ENCODE results near the gene CSTPP1. TPM values are rescaled to one million over a fixed set of nuclear protein-coding genes. Genes with fewer than 3 reads are reported as not detected.

Gene CSTPP1
- total RNA-seq, 2 donors from 2014 or later, result 35.8 to 63.6 TPM

DNA sequence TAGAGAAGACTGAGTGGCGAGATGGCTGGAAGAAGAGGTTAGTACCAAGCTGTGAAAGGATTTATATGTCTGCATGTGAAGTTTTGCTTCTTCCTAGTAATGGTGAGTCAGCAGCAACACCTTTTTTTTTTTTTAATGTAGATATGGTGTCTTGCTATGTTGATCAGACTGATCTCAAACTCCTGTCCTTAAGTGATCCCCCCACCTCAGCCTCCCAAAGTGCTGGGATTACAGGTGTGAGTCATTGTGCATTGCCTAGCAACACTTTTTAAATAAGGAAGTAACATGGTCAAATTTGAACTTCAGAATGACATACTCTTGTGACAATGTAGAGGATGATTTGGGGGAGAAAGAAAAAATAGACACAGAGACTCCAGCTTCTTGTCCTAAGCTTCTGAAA is 6.5 kb upstream of the CSTPP1 start:
- intact Hi-C loops (cut with DNase I), result no loop called here
- DNase-seq, result no peak
- no peaks in the 10 kb centered on the region for H3K4me1 ChIP-seq
- peak overlapping the region; percentile 24 for H3K27ac ChIP-seq
- H3K4me3 ChIP-seq, result no peak overlapping the region
- H3K9me3 ChIP-seq, result no peaks in the 10 kb centered on the region
- H3K9ac ChIP-seq (ENCODE audit: low read depth in 2 of 2, low read length in 2 of 2), result no peak overlapping the region
- TF ChIP-seq, protein P1, sequence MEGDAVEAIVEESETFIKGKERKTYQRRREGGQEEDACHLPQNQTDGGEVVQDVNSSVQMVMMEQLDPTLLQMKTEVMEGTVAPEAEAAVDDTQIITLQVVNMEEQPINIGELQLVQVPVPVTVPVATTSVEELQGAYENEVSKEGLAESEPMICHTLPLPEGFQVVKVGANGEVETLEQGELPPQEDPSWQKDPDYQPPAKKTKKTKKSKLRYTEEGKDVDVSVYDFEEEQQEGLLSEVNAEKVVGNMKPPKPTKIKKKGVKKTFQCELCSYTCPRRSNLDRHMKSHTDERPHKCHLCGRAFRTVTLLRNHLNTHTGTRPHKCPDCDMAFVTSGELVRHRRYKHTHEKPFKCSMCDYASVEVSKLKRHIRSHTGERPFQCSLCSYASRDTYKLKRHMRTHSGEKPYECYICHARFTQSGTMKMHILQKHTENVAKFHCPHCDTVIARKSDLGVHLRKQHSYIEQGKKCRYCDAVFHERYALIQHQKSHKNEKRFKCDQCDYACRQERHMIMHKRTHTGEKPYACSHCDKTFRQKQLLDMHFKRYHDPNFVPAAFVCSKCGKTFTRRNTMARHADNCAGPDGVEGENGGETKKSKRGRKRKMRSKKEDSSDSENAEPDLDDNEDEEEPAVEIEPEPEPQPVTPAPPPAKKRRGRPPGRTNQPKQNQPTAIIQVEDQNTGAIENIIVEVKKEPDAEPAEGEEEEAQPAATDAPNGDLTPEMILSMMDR (IDR thresholded peaks at IDR 0.05), result no peak
- no peaks in the 10 kb centered on the region for H3K36me3 ChIP-seq
- H3K27me3 ChIP-seq, result no peaks in the 10 kb centered on the region

DNA sequence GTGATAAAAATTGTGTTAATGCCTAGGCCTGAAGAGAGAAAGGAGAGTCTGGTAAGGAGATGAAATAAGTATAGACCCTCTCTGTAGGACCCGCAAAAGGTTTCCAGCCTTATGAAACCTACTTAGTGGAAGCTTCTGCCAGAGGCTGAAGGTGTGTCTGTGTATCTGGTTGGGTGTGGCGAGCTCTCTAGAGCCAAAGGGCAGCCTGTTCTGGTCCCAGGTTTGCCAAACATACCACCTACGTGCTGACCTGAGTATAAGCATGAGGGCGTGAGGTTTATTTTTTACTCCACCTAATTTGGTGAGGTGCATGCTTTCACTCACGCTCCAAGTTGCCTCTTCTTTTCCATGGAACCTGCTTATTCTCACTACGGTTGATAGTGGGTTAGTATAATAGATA is 5.6 kb downstream of the CSTPP1 start:
- H3K9me3 ChIP-seq, result no peaks in the 10 kb centered on the region
- peak; percentile 87 for DNase-seq
- intact Hi-C loops (cut with DNase I), result no loop called here
- no peaks in the 10 kb centered on the region for H3K27me3 ChIP-seq
- H3K36me3 ChIP-seq, result no peaks in the 10 kb centered on the region
- H3K4me3 ChIP-seq, result no peak overlapping the region
- TF ChIP-seq, protein P1 (IDR thresholded peaks at IDR 0.05), result no peak
- peak overlapping the region; percentile 64 for H3K27ac ChIP-seq
- H3K9ac ChIP-seq (ENCODE audit: low read depth in 2 of 2, low read length in 2 of 2), result peak overlapping the region in 1 of 2 donors; percentile 8
- no peaks in the 10 kb centered on the region for H3K4me1 ChIP-seq

DNA sequence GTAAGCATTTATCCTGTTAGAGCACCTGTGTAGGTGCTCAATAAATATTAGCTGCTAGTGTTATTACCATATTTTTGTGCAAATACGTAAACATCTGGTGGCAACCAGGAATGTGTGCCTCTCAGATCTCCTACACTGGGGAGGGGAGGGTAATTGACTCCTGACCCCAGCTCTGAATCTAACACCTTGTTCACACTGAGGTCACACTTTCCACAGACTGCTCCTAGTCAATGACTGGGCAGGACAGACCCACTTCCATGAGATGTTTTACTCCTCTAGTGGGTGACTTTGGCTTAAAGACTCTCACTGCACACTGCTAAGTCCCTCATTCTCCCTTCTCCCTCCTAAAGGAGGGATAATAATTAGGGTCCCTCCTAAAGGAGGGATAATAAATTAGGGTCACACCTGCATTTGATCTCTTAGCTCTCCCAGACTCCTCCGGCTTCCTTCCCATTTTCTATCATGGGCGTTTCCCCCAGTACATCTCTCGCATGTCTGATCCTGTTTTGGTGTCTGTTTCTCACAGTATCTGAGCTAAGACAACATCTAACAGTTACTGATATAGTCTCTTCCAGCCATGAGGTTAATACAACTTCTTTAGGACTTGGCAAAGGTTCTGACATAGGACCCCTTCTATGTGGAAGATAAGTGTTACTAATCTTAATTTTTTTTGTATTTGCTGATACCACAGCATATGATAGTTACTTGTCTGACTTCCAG is 8.0 kb downstream of the CSTPP1 start:
- Histone ChIP-seq H3K9ac (ENCODE audit: low read depth in 2 of 2, low read length in 2 of 2) (no peak overlapping the region), H3K36me3 (no peaks in the 10 kb centered on the region), H3K27me3 (no peaks in the 10 kb centered on the region), H3K4me3 (no peak overlapping the region), H3K9me3 (no peaks in the 10 kb centered on the region), H3K4me1 (no peaks in the 10 kb centered on the region), H3K27ac (no peak overlapping the region)
- intact Hi-C loops (cut with DNase I), result no loop called here
- TF ChIP-seq, protein P1 (IDR thresholded peaks at IDR 0.05), result no peak
- DNase-seq, result no peak

DNA sequence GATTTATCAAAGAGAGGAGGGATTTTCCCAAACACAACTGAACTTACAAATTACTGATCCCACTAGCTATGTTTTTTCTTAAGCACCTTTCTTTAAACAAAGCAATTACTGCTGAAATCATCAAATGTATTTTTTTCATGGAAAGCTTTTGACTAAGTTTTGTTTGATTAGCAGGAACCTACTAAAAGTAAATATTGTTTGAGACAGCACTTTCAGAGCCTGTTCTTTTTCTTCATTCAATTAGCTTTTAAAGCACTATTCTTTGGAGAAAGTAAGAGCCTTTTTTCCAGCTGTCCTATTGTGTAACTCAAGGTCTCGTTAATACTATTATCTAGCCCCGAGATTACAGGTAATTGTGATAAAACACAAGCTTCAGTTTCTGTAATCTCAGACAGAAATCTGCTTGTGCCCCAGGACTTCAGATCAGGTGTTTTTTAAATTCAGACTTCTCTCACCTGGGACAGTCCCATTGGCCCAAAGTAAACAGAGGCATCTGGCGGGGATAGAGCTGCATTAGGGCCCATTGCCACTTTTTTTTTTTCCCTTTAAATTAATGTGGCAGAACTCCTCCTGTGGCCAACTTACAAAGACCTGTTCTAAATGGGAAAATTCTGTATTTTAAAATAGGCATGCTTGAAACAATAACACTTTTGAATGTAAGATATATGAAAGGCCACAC is 11.0 kb downstream of the CSTPP1 start:
- Histone ChIP-seq H3K27me3 (no peaks in the 10 kb centered on the region), H3K9ac (ENCODE audit: low read depth in 2 of 2, low read length in 2 of 2) (no peak overlapping the region), H3K27ac (peak overlapping the region; percentile 30), H3K4me3 (no peak overlapping the region), H3K9me3 (no peaks in the 10 kb centered on the region), H3K4me1 (no peaks in the 10 kb centered on the region), H3K36me3 (no peaks in the 10 kb centered on the region)
- TF ChIP-seq, protein P1 (IDR thresholded peaks at IDR 0.05), result no peak
- no peak for DNase-seq
- intact Hi-C loops (cut with DNase I), result no loop called here

DNA sequence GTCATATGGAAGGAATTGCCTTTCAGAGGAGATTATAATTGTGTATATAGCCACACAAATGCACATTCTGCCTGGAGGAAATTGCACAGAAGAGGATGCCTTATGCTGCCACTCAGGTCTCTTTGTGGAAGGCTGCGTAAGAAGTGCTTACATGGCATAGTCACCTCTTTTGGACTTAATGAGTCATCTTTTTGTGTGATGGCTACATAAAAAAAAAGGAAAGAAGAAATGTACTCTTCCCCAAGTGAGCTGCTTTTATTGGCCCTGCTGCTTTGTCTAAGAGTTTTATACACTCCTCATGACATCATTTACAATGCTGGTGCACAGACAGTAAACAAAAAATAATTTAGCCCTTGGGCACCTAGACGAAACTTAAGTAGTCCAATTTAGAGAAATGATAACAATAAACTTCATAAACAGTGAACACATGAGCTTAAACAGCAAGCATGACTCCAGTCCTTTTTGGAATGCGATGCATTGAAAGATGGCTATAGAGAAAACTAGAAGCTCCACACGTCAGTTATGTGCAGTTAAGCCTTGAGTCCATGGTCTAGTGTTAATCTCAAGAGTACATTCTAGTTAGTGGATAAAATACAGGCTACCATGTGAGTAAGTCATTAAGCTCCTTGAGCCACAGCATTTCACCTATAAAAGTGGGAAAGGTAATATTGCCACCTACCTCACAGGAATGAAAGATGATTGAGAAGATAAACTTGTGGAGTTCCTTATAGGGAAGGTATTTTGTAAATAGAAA is 12.0 kb downstream of the CSTPP1 start:
- Histone ChIP-seq H3K36me3 (no peaks in the 10 kb centered on the region), H3K4me1 (no peaks in the 10 kb centered on the region), H3K27me3 (no peaks in the 10 kb centered on the region), H3K27ac (peak overlapping the region; percentile 30), H3K9ac (ENCODE audit: low read depth in 2 of 2, low read length in 2 of 2) (peak overlapping the region in 1 of 2 donors; percentile 52), H3K9me3 (no peaks in the 10 kb centered on the region), H3K4me3 (no peak overlapping the region)
- peak; percentile 43 for DNase-seq
- TF ChIP-seq, protein P1 (IDR thresholded peaks at IDR 0.05), result no peak
- intact Hi-C loops (cut with DNase I), result no loop called here
